Caki2 (cell line): ENCODE results near the gene PCBP3. TPM values are rescaled to one million over a fixed set of nuclear protein-coding genes. Genes with fewer than 3 reads are reported as not detected.
"Not testable (repeated sequence)": the region's sequence is repeated elsewhere in the genome, so short reads cannot be mapped to it uniquely, and the experiment has no call there.

Source experiments
- DNase-seq: peaks from one replicate; pipeline ENCODE4 v3.0.0-alpha.2; 2015; ENCODE audit warnings: low read depth
- in situ Hi-C: cut with HindIII; loops from 2 replicates; pipeline ENCODE4 v1.10.0; 2016; ENCODE audit warnings: low sequenced_read_pairs, low pct_unique_long_range_greater_than_20kb, mixed read lengths
- total RNA-seq: library from RNA; depleted of rRNA; stranded (reverse); fragments of >200 nt; shearing (Covaris generic); gene quantifications from 2 replicates; pipeline ENCODE4 v1.2.3, GENCODE V29; 2014; ENCODE audit warnings: low replicate concordance

PCBP3 gene
- total RNA-seq, 1 experiment from 2014 or later: not detected

- in situ Hi-C loops: no loop called here
- no peak for DNase-seq
These were observed 1.3 kb upstream of the PCBP3 start for GRCh38 chr21:45642122-45642813.

- DNase-seq: no peak
- in situ Hi-C loops: no loop called here
These were observed 749 bp downstream of the PCBP3 start for GRCh38 chr21:45644041-45644906.

- in situ Hi-C loops: no loop called here
- DNase-seq: no peak
These were observed 8.4 kb downstream of the PCBP3 start for GRCh38 chr21:45651921-45652320.

GRCh38 chr21:45655124-45655523, 11.6 kb downstream of the PCBP3 start:
- no peak for DNase-seq
- in situ Hi-C loops: no loop called here

- DNase-seq, in situ Hi-C loops: not testable (repeated sequence)
These were observed 12.6 kb downstream of the PCBP3 start for GRCh38 chr21:45656114-45656513.

DNA sequence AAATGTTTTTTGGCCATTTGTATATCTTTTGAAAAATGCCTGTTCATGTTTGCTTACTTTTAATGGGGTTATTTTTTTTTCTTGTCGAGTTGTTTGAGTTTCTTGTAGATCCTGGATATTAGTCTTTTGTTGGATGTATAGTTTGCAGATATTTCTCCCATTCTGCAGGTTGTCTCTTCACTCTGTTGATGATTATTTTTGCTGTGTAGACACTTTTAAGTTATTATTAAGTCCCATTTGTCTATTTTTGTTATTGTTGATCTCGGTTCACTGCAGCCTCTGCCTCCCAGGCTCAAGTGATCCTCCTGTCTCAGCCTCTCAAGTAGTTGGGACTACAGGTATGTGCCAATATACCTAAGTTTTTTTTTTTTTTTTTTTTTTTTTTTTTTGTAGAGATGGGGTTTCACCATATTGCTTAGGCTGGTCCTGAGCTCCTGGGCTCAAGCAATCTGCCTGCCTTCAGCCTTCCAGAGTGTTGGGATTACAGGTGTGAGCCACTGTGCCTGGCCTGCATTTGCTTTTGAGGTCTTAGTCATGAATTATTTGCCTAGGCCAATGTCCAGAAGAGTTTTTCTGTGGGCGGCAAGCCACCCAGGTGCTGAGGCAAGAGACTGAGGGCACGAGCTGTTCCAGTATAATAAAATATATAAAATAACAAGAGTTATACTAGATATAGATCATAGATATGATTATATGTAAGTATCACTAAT, 18.5 kb downstream of the PCBP3 start:
- DNase-seq, in situ Hi-C loops: not testable (repeated sequence)

GRCh38 chr21:45662623-45663245, 19.2 kb downstream of the PCBP3 start:
- DNase-seq, in situ Hi-C loops: not testable (repeated sequence)

DNA sequence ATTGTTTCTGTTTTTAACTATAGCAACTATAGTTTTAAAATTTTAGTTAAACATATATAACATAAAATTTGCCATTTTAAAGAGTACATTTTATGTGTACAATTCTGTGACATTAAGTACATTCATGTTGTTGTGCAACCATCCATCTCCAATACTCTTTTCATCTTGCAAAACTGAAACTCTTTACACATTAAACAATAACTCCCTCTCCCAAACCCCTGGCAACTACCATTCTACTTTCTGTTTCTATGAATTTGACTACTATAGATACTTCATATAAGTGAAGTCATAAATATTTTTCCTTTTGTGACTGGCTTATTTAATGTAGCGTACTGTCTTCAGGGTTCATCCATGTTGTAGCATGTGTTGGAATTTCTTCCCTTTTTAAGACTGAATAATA, 25.9 kb downstream of the PCBP3 start:
- in situ Hi-C loops: no loop called here
- DNase-seq: no peak

DNA sequence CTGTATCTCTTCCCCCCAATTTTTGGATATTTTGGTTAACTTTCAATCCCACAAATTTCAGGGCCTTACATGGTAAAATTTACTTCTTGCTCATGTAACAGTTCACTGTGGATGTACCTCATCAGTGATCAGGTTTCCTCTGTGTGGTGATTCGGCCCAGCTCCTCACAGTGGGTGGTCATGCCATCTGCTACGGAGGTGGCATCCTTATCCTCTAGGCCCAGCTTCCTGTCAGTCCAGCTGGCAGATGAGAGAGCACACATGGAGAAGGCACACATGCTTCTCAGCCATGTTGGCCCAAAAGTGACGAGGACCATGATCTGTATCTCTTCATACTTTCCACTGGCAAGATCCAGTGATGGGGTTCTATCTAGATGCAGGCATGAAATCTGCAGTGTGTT, 27.2 kb downstream of the PCBP3 start:
- in situ Hi-C loops: no loop called here
- DNase-seq: no peak

GRCh38 chr21:45678790-45679189, 35.3 kb downstream of the PCBP3 start:
- DNase-seq, in situ Hi-C loops: not testable (repeated sequence)

GRCh38 chr21:45680215-45680614, 36.7 kb downstream of the PCBP3 start:
- no peak for DNase-seq
- in situ Hi-C loops: no loop called here

DNA sequence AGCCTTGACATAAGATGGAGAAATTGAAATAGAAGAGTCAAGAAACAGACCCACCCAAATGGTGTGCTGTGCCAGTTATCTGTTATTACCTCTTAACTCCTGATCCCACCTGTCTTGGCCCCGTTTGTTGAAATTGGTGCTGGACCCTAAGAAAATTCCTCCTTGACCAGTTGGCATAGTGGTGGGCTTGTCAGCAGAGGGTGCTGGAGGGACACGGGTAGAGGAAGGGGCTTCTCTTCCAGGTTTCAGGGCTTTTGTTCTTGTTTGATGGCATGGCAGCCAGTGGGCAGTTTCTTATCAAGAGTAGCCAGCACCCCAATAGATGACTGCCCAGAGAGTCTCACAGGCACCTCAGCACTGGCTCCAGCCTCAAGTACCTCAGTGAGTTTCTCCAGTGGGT, 51.6 kb downstream of the PCBP3 start:
- in situ Hi-C loops: no loop called here
- DNase-seq: no peak

GRCh38 chr21:45698493-45699184, 55.1 kb downstream of the PCBP3 start:
- DNase-seq: no peak
- in situ Hi-C loops: no loop called here

DNA sequence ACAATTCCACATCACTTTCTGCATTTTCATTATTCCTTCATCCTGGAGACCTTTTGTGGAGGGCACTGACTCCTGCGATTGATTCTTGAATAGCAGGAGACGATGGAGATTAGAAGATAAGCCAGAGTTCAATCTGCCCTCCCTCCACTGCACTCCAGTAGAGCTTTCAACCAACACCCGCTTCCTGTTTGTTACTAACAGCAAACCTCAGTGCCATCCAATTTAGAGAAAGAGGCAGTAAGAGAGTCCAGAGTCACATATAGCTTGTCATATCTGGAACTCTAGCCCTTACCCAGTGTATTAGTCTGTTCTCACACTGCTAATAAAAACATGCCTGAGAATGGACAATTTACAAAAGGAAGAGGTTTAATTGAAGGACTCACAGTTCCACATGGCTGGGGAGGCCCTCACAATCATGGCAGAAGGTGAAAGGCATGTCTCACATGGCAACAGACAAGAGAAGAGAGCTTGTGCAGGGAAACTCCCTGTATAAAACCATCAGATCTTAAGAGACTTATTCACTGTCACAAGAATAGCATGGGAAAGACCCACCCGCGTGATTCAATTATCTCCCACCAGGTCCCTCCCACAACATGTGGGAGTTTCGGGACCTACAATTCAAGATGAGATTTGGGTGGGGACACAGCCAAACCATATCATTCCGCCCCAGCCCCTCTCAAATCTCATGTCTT, 55.9 kb downstream of the PCBP3 start:
- in situ Hi-C loops: no loop called here
- DNase-seq: no peak

DNA sequence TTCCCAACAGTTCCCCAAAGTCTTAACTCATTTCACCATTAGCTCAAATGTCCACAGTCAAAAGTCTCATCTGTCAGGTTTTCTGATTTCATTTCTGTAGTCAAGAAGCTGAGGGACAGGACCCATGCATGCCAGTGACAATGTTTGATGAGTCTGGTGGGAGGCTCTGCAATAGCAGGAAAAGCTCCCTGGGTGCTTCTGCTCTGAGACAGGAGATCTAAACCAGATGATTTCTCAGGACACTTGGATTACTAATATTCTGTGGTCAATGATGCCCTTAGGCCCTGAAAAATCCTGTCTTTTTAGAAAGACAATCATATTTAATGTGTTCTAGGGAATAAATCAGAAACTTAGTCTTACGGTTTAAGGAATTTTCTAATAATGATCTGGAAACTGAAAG, 56.4 kb downstream of the PCBP3 start:
- DNase-seq: no peak
- in situ Hi-C loops: no loop called here

- in situ Hi-C loops: no loop called here
- DNase-seq: no peak
These were observed 56.9 kb downstream of the PCBP3 start for GRCh38 chr21:45700461-45700860.

DNA sequence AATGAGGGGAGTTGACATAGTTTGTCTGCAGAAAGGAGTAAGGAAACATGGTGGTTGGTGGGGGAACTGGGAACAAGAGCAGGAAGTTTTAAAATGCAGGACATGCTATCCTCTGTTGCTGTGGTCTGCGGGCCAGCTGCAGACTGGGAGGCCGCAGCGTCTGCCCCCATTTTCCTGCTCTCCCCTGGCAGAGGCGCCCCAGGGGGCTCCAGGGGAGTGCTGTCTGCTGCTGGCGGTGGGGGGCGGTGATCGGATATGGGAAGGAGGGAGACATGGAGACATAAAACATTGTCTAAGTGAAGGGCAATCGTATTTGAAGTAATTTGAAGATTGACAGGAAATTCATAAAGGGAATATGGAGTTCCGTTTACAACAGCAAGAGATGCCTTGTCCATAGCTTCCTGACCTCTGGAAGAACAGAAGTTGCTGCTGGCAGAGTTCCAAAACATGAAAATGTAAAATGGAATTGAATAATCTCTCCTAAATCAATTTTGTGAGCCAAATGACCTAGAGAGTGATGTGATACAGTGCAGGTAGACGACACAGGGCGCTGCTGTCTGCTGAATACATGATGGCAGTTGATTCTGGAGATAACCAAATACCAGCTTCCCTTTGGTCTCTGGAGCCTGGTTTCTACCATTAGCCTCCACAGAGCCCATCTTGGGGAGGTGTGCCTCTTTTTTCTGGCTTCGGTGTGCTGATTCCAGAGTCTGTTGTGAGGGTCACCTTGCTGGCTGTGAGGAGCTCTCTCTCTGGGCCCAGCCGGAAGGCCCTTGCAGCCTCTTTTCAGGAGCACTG, 61.0 kb downstream of the PCBP3 start:
- in situ Hi-C loops: no loop called here
- no peak for DNase-seq
